Activated CD4-positive, alpha-beta T cell treated with anti-CD3 and anti-CD28 coated beads, Interleukin-2, amount 50 U/mL, for 4 hours (primary cell): ENCODE results near the gene CERKL.

Source experiments
- DNase-seq, 2 experiments: peaks; one replicate each; pipeline ENCODE4 v3.0.0-alpha.2; 2020

The CERKL gene

DNA sequence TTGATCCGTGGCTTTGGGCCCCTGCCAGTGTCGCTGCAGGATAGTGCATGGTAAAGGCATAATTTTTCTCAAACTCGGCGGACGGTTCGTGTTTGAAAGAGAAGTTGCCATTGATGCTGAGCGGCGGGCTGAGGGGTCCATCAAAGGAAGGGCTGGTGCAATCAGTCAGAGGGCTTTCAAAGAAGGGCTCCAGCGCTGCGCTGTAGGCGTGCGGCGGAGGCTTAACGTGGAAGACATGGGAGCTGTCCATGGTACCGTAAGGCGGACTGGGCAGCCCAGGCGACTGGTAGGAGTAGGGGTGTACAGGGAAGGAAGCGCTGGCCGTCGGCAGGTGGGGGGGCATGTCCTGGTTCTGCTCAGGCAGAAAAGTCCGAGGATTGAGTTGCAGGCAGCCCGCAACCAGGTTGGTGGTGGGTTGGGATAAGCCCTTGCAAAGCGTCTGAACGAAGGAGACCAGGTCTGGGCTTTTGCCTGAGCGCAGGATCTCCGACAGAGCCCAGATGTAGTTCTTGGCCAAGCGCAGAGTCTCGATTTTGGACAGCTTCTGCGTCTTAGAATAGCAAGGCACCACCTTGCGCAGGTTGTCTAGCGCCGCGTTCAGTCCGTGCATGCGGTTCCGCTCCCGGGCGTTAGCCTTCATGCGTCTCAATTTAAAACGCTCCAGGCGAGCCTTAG, 21.1 kb upstream of the CERKL start:
- DNase-seq = peak; percentile 21 to 27

DNA sequence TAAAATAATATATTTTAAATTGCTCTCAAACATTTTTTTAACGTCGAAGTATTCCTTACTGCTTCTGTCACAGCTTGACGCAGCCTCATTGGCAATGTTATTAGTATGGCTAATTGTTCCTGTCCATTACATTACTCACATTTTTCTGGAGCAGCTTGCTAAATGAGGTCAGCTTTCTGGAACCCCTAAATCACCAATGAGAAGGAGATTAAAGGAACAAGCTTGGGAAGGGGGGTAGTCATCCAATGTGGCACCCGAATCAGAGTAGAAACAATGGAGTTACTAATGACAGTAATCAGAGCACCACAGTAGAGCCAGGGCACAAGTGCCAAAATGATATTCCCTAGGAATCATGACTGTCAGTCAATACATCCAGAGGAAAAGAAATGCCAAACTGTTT, 18.3 kb upstream of the CERKL start:
- no peak for DNase-seq

DNA sequence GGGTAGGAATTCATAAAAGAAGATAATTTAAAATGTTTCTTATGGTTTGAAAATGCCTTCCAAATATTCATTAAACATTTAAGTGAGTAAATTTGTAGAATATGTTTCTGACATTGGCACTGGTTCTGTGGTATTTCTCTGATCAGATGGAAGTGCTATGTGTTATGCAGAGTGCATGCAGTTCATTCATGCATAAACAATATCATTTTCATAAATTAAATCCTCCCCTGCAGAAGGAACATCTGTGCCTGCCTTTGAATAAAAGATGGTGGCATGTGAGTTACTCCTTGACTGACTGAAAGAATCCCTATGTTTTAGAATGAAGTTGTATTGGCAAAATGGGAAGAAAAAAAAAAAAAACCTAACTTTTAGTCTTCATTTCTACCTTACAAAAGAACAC, 17.6 kb upstream of the CERKL start:
- DNase-seq = no peak

DNA sequence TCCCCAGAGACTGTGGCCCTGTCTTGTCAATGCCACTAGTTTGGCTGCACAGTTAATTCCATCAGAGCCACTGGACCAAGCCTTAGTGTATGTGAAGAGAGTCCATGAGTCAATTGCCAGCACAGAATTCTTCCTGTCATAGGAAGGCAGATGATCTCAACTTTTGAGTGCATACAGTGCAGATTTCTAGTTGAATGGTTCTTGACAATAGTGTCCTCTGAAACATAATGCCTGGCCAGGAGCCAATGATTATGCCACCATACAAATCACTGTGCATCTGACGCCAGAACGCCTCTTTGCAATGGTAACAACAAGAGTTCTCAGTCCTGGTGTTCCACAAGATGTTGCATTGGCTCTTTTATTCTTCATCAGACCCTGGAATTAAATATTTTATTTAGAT, 16.3 kb upstream of the CERKL start:
- no peak for DNase-seq

DNA sequence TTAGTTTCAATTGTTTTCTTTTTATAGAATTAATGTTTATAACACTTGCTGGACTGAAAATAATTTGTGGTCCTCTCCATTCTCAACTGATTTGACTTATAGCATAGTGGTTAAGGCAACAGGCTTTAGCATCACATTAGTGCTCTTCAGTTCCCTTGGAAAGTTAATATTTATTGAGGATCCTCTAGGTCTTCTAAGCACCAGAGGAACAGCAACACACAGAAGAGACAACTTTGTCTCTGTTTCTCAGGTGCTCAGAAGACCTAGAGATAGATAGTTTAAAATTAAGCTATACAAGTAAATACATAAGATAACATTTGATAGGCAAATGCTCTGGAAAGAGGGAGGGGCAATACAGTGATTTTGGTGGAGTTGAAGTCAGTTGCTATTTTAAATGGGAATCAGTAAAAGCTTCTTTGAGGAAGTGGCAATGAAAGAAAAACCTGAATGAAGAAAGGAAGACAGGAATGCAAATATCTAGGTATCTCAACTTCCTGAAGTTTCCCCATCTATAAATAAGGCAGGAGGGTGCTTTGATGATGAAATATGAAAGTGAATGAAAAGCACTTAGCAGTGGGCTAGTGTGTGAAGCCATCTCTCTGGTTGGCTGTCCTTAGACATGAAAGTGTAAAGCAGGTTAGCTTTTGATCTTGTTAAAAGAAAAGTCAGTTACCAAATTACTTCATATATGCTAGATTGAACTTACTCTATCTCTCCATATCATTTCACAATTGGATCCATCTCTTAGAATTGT, 15.5 kb upstream of the CERKL start:
- no peak for DNase-seq

DNA sequence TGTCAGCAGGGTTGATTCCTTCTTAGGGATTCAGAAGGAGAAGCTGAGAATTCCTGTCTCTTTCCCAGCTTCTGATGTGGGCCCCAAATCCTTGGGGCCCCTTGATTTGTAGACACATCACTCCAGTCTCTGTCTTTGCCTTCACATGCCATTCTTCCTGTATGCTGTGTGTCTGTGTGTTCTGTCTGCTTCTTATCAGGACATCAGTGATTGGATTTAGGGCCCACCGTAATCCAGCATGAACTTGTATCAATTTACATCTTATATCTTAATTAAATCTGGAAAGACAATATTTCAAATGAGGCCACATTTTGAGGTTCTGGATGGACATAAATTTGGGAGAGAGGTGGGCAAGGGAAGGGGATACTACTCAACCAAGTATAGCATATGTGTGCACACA, 13.7 kb upstream of the CERKL start:
- no peak for DNase-seq

DNA sequence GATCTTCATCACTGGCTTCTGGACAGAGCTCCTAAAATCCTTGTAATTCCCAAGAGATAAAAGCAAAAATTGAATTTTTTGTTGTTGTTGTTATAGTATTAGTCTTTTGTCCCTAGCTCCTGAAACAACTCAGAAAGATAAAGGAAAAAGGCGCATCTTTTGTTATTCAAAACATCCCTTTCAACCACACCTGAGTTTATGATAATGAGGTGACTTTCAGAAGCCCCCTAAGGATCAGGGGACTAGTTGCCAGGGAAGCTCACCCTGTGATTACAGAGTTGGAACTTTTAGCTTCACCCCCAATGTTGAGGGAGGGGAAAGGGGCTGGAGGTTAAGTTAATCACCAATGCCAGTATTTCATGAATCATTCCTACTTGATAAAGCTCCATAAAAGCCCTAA, 10.3 kb upstream of the CERKL start:
- no peak for DNase-seq

DNA sequence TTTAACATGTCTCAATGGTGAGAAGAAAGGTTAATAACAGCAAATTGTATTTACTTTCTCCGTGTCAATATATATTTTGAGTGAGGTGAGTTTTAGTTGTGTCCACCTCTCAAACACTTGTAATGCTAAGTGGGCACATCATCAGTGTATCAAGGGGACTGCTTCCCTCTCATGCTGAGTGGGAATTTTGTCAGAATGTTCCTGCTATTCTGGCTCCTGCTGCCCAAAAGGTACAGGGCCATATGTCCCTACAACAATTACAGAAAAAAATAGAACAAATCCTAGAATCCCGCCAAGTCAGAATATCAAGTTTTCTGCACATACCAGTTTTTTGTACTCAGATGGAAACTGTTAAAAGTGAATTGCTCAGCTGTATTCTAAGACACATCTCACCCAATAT, 5.4 kb upstream of the CERKL start:
- DNase-seq = no peak

DNA sequence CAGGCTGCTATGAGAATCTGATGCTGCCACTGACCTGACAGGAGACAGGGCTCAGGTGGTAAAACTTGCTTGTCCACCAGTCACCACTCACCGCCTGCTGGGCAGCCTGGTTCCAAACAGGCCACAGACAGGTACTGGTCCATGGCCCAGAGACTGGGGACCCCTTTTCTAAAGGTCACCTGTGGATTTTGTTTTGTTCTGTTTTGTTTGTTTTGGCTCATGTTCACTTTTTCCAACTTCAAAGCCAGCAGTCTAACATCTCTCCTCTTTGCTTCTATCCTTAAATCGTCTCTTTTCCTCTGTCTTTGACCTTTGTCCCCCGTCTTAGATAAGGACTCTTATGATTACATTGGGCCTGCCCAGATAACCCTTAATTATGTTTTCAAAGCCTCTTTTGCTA, 3.3 kb upstream of the CERKL start:
- no peak for DNase-seq

DNA sequence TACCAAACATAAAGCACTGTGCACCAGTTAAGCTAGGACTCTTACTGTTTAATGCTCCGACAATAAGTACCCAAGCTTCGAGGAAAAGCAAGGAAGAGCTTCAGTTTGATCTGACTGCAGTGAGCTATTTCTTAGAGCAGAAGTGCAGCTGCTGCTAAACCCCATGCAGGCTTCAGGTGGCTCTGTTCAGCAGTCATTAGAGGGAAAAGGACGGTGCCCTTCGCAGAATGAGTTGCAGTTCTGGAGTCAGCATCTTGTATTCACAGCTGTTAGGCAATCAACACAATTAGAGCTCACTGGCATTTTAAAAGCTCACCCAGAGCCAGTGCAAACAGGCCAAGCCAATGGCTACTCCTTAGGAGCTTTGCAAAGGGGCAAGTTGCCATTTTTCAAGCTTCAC, 1.5 kb upstream of the CERKL start:
- DNase-seq = no peak

DNA sequence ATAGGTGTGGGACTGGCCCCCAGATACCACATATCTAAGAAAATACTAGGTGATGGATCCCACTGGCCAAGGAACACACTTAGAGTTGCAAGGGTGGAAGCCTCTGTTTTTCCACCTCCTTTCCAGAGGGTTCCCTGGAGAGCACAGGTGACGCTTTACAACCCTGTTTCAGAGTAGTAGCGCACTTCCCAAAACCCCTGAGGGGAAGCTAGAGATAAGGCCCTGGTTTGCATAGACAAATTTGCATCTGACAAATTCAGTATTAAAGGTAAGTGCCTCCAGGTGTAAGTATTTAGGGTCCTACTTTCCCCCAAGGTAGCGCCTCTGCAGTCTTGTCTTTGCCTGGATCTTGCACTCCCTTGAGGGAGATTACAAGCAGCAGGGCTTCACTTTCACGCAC, 474 bp upstream of the CERKL start:
- no peak for DNase-seq

DNA sequence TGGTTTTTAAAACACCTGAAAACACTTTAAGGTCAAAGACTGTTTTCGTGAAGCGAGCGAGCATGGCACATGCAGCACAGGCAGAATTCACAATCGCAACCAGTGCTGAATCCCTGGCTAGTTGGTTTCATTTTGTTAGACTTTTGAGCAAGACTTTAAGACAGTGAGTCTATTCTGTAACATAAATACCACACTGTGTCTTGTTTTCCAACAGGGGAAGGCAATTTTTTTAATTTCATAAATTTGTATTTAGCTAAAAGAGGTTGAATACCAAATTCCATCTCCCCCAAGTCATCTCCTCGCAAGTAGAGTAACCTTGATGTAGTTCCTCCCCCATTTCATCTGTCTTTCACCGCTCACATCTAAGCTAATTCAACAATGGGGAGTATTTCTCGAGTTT, 1.4 kb downstream of the CERKL start:
- DNase-seq = no peak

DNA sequence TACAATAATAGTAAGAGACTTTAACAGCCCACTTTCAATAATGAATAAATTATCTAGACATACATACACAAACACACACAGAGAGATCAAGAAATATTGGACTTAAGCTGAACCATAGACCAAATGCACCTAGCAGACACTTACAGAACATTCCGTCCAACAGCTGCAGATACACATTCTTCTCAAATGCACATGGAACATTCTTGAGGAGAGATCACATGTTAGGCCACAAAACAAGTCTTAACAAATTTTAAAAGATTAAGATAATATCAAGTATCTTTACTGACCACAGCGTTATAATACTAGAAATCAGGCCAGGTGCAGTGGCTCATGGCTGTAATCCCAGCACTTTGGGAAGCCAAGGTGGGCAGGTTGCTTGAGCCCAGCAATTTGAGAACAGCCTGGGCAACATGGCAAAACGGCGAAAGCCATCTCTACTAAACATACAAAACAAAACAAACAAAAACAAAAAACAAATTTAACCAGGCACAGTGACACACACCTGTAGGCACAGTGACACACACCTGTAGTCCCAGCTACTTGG, 7.4 kb downstream of the CERKL start:
- no peak for DNase-seq

DNA sequence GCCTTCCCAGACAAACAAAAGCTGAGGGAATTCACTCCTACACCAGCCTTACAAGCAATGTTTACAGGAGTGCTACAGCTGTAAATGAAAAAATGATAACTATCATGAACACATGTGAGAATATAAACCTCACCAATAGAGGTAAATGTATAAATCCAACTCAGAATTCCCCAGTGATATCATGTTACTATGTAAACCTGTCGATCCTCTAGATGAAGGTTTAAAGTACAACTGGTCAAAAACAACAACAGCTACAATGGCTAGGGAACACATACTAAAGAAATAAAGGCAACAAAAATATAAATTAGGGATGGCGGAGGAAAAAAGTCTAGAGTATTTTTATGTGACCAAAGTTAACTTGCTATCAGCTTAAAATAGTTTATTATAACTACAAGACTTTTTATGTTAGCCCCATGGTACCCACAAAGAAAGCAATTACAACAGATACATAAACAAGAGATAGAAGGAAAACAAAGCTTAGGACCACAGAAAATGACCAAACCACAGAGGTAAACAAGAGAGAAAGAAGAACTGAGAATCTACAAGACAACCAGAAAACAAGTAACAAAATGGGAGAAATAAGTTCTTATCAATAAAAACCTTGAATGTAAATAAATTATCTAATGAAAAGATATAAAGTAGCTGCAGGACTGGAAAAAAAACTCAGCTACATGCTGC, 8.3 kb downstream of the CERKL start:
- no peak for DNase-seq

DNA sequence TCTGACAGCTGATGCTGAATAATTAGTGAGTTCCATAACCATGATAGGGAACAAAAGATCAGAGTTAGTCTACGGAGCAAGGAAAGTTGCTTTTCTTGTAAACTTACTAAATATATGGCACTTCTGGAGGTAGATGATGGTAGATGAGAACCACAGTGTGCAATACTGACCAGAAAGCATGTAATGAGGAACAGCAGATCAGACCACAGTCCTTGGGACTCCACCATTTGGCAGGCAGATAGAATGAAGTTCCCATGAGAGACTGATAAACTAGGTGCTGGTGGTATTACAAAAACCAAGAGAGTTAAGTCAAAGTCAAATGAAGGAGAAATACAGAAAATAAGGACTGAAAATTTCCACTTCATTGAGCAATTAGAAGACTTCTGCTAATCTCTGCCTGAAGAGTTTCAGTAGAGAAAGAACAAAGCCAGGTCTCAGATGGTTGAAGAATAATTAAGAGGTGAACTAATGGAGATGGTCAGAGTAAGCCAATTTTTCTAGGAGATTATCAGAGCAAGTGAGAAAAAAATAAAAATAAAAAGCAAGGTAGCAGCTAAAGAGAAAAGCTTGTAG, 10.4 kb downstream of the CERKL start:
- DNase-seq = no peak

DNA sequence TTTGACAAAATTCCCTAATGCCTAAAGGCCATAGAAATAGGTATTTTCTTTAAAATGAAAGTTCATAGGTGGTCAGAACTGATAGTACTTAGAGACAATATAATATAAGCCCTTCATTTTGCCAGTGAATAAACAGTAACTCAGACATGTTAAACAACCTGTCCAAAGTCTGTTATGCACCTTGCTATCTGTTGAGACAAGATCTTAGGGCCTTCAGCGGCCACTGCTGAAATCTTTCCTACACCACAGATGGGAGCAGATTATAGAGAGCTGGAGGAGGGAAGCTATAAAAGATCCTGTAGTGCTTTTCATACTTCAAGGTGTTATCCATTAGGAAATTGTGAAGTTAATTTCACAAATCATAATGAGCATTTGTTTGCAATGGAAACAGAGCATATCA, 13.8 kb downstream of the CERKL start:
- no peak for DNase-seq

DNA sequence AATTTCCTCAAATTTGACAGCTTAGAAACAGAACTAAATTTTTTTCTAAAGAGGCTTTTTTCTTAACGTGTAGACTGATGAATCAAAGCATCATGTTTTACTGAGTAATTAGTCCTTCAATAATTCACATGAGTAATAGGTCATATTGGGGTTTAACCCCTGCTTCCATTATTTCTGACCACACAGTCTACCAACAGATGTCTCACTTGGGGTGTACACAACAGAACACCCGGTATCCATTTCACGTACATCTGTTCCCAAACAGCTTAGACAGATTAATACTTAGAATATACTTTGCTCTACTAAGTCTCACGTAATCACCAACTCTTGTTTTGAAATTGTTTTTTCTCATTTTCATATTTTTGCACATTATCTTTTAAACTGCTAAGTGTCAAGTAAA, 14.8 kb downstream of the CERKL start:
- no peak for DNase-seq

DNA sequence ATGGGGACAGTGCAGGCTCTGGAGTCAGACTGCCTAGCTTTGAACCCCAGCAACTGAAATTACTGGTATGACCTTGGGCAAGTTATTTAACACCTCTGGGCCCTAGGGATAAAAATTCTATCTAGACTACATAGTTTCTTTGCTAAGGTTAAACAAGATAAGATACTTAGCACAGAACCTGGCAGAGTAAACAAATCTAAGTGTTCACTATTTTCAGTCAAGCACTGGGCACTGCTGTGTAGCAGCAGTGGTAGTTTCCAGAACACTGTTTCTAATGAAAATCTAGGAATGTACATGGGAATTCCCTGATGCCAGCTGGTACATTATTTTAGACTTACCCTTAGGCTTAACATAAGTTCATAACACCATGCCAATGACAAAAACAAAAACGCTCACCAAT, 17.2 kb downstream of the CERKL start:
- no peak for DNase-seq

DNA sequence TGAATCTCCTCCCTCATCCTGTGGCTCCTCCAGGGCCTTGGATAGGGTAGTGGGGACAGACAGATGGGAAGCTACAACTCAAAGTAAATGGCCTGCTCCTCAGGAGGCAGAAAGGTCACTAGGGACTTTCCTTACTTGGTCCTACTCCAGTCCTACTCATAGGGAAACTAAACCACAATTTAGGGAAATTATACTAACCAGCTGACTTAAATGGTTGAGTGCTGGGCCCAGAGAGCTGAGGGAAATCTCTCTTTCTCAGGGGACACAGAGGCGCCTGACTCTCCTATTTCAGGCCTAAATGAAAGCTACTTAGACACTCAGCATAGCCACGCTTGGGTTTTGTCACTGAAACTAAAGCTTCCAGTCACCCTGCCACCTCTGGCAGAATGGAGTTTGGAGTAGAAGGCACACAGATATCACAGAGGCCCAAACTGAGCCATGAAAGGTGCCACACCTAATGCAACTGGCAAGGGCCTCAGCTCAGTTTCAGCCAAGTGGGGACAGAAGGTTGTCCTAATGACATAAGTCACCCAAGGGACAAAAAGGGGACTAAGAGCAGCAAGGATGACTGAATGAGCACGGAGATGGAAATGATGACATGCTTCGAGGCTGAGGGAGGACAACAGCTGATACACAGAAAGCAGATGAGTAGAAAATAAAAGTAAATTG, 24.0 kb downstream of the CERKL start:
- DNase-seq = no peak

DNA sequence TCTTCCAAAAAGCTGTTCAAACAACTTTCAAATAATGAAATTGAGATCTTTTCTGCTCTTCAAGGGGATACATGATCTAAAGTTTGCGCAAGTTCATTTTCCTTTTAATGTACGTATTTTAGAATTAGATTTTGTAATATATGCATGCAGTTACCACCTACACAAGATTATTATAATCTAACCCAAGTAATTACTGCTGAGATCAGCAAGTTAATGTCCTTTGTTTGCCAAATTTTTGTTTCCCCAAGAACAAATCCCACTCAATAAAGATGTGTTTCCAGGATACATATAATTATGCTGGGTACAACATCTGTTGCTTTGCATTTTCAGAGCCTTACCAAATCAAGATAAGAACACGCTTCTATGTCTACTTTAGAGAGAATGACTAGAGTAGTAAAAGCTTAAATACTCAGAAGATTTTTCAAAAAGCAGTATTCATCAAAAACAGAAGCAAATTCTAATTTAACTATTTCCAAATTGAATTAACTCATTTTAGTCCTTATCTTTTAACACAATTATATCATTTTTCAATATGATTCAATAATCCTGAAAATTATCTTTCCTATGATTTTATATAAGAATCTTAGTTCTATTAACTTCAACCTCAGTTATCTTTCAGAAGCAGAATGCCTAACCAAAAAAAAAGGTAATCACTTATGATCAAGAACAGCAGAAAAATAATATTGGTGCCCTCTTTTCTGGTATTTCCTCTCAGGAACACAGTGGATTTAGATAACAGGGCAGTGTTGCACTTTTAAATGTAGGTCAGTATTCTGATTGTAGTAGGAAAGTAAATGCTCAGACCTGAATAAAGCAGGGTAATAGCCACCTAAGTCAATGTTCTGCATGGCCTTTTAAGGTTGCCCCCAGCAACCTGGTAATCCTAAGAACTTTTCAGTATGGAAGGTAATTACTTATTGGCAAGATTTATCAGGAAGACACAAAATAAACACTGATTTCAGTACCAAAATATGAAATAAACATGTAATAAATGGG, 28.0 kb downstream of the CERKL start:
- no peak for DNase-seq

DNA sequence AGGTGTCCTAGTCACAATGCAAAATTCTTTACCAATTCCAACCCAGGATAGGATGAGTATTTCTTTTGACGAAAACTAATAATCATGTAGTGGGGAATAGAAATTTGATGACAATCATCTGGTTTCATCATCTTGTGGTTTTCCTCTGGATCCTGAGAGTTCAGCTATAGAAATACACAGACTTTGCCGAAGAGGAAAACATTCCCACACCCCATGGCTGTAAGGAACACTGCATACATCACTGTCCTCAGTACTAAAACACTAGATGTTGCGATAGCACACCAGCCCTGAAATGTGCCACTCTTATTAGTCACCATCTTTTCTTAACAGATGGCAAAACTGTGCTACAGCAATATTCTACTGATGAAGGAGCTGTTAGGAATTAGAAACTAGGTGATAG, 29.4 kb downstream of the CERKL start:
- no peak for DNase-seq

DNA sequence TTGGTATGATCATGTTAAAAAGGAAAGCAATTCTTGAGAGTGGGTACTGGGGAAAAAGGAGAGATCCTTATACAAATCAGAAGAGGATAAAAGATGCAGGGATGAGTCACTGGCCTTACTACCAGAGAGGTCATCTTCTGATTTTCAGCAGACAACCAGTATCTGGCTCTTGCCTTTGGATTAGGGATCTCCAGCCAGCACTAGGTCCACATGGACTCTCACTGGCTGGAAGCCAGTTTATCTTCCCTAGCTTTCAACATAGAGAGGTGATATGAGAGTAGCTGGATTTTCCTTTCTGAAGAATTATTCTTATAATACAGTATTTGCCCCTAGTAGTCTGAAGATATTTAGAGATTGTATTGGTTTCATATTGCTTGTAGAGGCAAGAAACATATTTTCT, 30.2 kb downstream of the CERKL start:
- DNase-seq = no peak
